Measurements from ENCODE around the gene HNRNPA2B1.

Gene HNRNPA2B1

GRCh38 chr7:26188957-26189541 lies 11.5 kb downstream of the HNRNPA2B1 start:
- H4K20me1 ChIP-seq (ENCODE audit: low read depth, low read length): peaks cover 55% of the 10 kb centered on the region
- no peak overlapping the region for H3K4me2 ChIP-seq (ENCODE audit: low read depth, low read length, poor library complexity, severe bottlenecking)
- H3K9me2 ChIP-seq (replicated peaks; ENCODE audit: insufficient read depth, low read length): no peaks in the 10 kb centered on the region
- H3K9me3 ChIP-seq (ENCODE audit: insufficient read depth, low read length): no peaks in the 10 kb centered on the region
- H3F3A ChIP-seq (ENCODE audit: insufficient read depth): peaks cover 99% of the 10 kb centered on the region
- peaks cover 29% of the 10 kb centered on the region for H3K79me2 ChIP-seq (ENCODE audit: insufficient read depth, low read length)
- no peak overlapping the region for H3K9ac ChIP-seq (ENCODE audit: low read length)
- H3K27me3 ChIP-seq (ENCODE audit: low read length): no peaks in the 10 kb centered on the region
- H3K36me3 ChIP-seq (ENCODE audit: low read length): peaks cover 55% of the 10 kb centered on the region
- H2AFZ ChIP-seq (ENCODE audit: low read depth, low read length, severe bottlenecking): no peak overlapping the region
- H3K27ac ChIP-seq (ENCODE audit: low read depth, low read length): peak overlapping the region; percentile 54; the same call in 1 of the 2 replicates
- H3K4me3 ChIP-seq (ENCODE audit: insufficient read depth, low read length, poor library complexity, severe bottlenecking): no peak overlapping the region
- TF ChIP-seq CTCF (IDR thresholded peaks at IDR 0.05; ENCODE audit: insufficient read depth, low read length, poor library complexity, severe bottlenecking) (no peak), EZH2phosphoT487 (conservative IDR thresholded peaks at IDR 0.05; ENCODE audit: low read length) (no peak)

DNA sequence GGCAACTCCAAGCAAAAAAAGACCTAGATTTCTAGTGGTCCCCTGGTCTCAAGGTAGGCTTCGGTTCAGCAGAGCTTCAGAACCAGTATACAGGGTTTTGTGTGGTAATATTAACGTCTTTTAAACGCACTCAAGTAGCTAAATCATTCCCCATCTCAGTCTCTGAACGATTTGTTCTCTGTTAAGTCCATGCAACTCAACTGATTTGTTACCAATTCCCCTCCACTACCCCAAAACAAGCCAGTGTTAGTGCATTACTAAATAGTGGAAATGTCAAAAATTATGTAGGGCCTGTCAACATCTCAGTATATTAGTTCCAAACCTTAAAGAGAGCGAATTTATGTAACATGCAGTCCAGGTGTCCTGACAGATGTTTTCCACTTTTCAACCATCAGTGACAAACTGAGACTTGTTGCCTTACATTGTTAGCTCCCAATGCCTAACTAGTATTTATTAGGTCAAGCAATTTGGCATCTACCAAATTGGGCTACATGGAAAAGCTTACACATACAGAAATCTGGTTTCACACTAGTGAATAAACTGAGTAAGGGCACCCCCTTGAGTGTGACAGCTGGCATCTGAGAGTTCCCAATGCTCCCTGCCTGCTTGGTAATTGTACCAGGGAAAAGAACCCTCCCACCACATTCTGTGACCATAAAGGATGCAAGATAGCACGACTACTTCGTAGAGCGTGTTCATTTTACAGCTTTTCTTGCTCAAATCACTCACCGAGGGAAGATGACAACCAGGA lies 12.2 kb downstream of the HNRNPA2B1 start:
- H3K27me3 ChIP-seq (ENCODE audit: low read length): no peaks in the 10 kb centered on the region
- peaks cover 99% of the 10 kb centered on the region for H3F3A ChIP-seq (ENCODE audit: insufficient read depth)
- peaks cover 22% of the 10 kb centered on the region for H3K79me2 ChIP-seq (ENCODE audit: insufficient read depth, low read length)
- H3K9me3 ChIP-seq (ENCODE audit: insufficient read depth, low read length): no peaks in the 10 kb centered on the region
- H2AFZ ChIP-seq (ENCODE audit: low read depth, low read length, severe bottlenecking): no peak overlapping the region
- H3K4me2 ChIP-seq (ENCODE audit: low read depth, low read length, poor library complexity, severe bottlenecking): no peak overlapping the region
- no peaks in the 10 kb centered on the region for H3K9me2 ChIP-seq (replicated peaks; ENCODE audit: insufficient read depth, low read length)
- peaks cover 48% of the 10 kb centered on the region for H4K20me1 ChIP-seq (ENCODE audit: low read depth, low read length)
- peak overlapping the region; percentile 54 for H3K27ac ChIP-seq (ENCODE audit: low read depth, low read length)
- H3K36me3 ChIP-seq (ENCODE audit: low read length): peaks cover 48% of the 10 kb centered on the region
- H3K4me3 ChIP-seq (ENCODE audit: insufficient read depth, low read length, poor library complexity, severe bottlenecking): no peak overlapping the region
- no peak overlapping the region for H3K9ac ChIP-seq (ENCODE audit: low read length)
- no peak for TF ChIP-seq CTCF (IDR thresholded peaks at IDR 0.05; ENCODE audit: insufficient read depth, low read length, poor library complexity, severe bottlenecking)
- TF ChIP-seq EZH2phosphoT487 (conservative IDR thresholded peaks at IDR 0.05; ENCODE audit: low read length): no peak

GRCh38 chr7:26187380-26188205 lies 13.0 kb downstream of the HNRNPA2B1 start:
- H4K20me1 ChIP-seq (ENCODE audit: low read depth, low read length): peaks cover 41% of the 10 kb centered on the region
- no peak for TF ChIP-seq CTCF (IDR thresholded peaks at IDR 0.05; ENCODE audit: insufficient read depth, low read length, poor library complexity, severe bottlenecking)
- no peak for TF ChIP-seq EZH2phosphoT487 (conservative IDR thresholded peaks at IDR 0.05; ENCODE audit: low read length)
- H3K4me3 ChIP-seq (ENCODE audit: insufficient read depth, low read length, poor library complexity, severe bottlenecking): no peak overlapping the region
- H3K27ac ChIP-seq (ENCODE audit: low read depth, low read length): peak overlapping the region; percentile 54
- H3K4me2 ChIP-seq (ENCODE audit: low read depth, low read length, poor library complexity, severe bottlenecking): no peak overlapping the region
- H2AFZ ChIP-seq (ENCODE audit: low read depth, low read length, severe bottlenecking): no peak overlapping the region
- peaks cover 40% of the 10 kb centered on the region for H3K36me3 ChIP-seq (ENCODE audit: low read length)
- H3K79me2 ChIP-seq (ENCODE audit: insufficient read depth, low read length): peaks cover 14% of the 10 kb centered on the region
- H3K9ac ChIP-seq (ENCODE audit: low read length): no peak overlapping the region
- no peaks in the 10 kb centered on the region for H3K9me2 ChIP-seq (replicated peaks; ENCODE audit: insufficient read depth, low read length)
- H3K27me3 ChIP-seq (ENCODE audit: low read length): no peaks in the 10 kb centered on the region
- peaks cover 99% of the 10 kb centered on the region for H3F3A ChIP-seq (ENCODE audit: insufficient read depth)
- no peaks in the 10 kb centered on the region for H3K9me3 ChIP-seq (ENCODE audit: insufficient read depth, low read length)

Measured in SU-DHL-6 (cell line).